Left forelimb (tissue), 1 donor: ENCODE measurements around the gene PCP2.
"Not testable (repeated sequence)": the region's sequence is repeated elsewhere in the genome, so short reads cannot be mapped to it uniquely, and the experiment has no call there.

Experiments used
- DNase-seq: peaks from one replicate; pipeline ENCODE4 v3.0.0-alpha.2; 2018; ENCODE audit warnings: low spot score

The PCP2 gene

DNA sequence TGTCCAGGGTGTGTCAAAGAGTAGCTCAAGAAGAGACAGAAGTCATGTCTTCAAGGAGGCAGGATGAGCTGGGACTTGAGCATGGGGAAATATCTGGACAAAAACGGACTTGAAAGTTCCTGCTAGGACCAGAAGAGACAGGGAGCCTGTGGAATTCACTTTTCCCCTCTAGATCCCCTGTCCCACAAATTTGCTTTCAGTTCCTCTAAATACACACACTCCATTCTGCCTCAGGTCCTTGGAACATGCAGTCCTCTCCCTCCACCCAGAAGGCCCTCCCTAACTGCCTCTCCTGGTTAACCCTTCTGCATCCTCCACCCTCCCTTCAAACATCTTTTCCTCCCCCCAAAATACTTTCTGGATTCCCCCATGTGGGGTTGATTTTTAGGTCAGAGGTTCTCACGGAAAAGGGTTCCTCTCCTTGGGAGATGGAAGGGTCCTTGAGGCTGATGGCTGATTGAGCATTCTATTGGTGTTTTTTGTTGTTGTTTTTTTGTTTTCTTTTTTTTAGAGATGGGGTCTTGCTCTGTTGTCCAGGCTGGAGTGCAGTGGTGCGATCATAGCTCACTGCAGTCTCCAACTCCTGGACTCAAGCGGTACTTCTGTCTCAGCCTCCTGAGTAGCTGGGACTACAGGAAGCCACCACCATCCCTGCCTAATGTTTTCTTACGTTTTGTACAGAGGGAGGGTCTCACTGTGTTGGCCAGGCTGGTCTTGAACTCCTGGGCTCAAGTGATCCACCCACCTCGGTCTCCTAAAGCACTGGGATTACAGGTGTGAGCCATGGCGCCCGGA, 28.4 kb upstream of the PCP2 start:
- DNase-seq = no peak

DNA sequence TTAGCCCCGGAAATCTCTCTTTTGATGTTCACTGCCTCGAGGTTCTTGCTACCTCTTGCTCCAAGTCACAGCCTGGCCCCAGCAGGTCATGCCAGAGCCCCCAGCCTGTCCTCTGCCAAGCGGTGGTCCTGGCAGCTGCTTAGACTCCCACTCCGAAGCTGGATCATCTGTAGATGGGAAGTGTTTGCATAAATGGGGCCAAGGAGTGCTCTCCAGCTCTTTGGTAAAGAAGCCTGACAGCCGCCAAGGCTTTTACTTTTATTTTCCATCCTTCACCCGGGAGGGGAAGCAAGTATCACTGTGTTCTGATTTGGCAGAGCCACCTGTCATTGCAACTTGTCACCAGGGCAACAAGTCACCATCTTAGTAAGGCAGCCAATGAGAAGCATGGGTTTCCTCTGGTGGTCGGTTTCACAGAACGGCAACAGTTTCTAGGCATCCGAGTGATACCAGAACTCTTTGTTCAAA, 24.7 kb upstream of the PCP2 start:
- no peak for DNase-seq

DNA sequence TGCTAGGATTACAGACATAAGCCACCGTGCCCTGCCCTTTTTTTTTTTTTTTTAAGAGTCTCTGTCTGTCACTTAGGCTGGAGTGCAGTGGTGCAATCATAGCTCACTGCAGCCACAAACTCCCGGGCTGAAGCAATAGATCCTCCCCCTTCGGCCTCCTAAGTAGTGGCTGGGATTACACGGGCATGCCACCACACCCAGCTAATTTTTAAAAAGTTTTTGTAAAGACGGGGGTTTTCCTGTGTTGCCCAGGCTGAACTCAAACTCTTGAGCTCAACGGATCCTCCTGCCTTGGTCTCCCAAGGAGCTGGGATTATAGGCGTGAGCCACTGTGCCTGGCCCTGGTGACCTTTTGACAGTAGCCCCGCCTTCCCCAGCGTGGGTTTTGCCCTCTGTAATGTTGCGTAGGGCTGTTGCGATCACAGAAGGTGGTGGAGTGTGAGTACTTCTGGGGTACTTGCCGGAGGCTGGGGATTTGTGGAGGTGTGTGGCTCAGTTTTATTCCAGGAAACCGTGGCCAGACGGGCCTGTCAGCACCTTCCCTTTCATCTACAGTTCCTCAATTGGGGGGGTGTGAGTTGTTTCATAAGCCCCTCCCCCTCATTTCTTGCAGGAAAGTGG, 23.7 kb upstream of the PCP2 start:
- no peak for DNase-seq

- DNase-seq = no peak
Measured at GRCh38 chr19:7655581-7655980, 22.1 kb upstream of the PCP2 start.

- DNase-seq = no peak
Measured at GRCh38 chr19:7654401-7654800, 20.9 kb upstream of the PCP2 start.

- DNase-seq = peak; percentile 88
Measured at GRCh38 chr19:7652061-7652641, 18.6 kb upstream of the PCP2 start.

GRCh38 chr19:7650148-7650547, 16.6 kb upstream of the PCP2 start:
- DNase-seq = no peak

GRCh38 chr19:7648265-7649014, 14.9 kb upstream of the PCP2 start:
- DNase-seq = no peak

DNA sequence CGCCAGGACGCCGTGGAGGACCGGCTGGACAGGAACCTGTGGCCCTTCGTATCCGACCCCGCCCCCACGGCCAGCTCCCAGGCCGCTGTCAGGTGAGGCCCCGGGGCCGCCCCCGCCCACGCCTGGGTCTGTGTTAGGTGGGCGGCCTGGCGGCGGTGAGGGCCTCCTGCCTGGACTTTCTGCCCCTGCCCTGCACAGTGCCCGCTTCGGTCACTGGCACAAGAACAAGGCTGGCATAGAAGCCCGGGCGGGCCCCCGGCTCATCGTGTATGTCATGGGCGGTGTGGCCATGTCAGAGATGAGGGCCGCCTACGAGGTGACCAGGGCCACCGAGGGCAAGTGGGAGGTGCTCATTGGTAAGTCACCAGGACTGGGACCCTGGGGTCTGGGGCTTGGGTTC, 13.6 kb upstream of the PCP2 start:
- DNase-seq = no peak

DNA sequence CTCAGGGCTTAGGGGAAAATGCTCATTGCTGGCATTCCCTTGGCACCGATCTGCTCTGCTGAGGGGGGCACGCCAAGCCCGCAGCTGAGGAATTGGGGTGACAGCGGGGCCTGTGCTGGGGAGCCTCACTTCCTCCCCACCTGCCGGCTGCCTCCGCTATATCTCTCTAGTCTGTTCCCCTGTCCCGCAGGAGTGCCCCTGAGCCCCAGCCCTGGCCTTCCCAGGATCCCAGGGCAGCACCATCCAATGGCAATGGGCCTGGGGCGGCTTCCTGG, 12.8 kb upstream of the PCP2 start:
- no peak for DNase-seq

DNA sequence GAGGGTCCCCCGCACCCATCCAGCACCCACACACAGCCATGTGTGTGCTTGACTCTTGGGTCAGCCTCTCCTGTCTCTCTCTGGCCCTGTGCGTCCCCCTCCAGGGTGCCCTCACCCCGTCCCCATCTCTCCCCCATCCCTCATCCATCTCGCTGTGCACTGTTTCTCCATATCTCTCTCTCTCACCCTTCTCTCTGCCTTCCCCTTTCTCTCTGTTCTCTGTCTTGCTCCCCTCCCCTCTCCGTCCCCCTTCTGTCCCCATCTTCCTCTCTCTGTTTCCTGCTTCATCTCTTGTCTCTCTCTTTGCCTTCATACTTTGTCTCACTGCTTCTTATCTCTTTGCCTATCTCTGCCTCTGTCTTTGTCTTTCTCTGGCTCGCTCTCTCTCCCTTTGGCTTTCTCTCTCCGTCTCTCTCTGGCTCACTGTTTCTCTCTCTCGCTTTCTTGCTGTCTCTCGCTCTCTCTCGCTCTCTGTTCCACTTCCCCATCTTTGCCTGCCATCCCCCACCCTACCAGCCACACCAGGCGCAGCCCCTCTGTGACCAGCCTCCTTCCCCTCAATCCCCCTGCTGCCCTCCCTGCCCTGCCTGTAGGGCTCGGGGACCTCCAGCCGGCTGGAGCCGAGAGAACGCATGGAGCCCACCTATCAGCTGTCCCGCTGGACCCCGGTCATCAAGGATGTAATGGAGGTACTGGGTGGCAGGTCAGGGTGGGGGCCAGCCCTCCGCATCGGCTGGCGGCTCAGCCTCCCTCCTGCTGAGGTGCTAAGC, 12.3 kb upstream of the PCP2 start:
- DNase-seq = no peak

- DNase-seq = no peak
Measured at GRCh38 chr19:7645163-7645562, 11.6 kb upstream of the PCP2 start.

- DNase-seq = no peak
Measured at GRCh38 chr19:7644550-7644877, 11.0 kb upstream of the PCP2 start.

GRCh38 chr19:7643629-7644549, 10.4 kb upstream of the PCP2 start:
- DNase-seq = not testable (repeated sequence)

- no peak for DNase-seq
Measured at GRCh38 chr19:7643031-7643415, 9.5 kb upstream of the PCP2 start.

DNA sequence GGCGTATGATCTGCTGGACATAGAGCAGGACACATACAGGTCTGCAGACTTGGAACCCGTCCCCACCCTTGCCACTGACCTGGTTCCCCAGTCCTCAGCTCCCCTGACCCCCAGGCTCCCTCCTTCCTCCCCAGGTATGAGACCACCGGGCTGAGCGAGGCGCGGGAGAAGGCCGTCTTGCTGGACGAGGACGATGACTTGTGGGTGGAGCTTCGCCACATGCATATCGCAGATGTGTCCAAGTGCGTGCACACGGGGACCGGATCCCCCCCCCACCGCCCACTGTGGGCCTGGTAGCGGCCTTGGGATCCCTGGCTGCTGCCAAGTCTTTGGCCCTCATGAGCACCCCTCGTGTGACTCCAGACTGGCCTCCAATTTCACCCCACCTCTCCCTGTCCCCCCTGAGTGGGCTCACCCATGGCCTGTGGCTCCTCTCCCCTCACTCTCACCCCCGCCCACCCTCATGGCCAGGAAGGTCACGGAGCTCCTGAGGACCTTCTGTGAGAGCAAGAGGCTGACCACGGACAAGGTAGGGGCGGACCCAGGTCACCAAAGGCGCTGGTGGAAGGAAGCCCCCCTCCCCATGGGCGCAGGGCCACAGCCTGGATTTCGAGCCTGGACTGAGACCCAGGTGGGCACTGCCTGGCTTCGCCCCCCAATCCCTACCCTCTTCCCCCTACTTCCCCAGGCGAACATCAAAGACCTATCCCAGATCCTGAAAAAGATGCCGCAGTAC, 8.9 kb upstream of the PCP2 start:
- no peak for DNase-seq

DNA sequence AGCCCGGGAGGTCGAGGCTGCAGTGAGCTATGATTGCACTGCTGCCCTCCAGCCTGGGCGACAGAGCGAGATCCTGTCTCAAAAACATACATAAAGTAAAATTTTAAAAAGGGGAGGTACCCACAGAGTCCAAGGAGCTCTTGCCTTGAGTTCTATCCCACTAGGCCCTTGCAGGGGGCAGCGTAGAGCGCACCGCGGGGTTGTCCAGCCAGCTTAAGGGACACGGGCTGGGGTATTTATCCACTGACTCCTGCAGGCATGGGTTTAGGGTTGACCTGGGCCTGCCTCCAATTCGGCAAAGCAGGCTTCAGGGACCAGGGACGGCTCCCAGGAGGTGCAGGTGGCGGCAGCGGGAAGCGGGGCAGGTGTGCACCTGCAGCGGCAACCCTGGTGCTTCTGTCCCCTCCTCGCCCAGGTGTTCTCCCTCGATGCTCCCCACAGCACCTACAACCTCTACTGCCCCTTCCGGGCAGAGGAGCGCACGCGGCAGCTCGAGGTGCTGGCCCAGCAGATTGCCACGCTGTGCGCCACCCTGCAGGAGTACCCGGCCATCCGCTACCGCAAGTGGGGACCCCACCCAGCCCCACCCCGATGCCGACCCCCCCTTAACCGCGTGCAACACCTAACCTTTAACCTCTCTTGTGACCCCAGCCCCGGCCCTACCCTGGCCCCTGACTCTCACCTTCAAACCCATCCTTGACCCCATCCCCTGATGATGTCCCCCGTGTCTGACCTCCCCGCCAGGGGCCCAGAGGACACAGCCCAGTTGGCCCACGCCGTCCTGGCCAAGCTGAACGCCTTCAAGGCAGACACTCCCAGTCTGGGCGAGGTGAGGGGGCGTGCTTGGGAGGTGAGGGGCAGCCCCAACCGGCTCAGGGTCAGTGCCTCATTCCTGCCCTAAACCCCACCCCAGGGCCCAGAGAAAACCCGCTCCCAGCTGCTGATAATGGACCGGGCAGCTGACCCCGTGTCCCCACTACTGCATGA, 8.1 kb upstream of the PCP2 start:
- no peak for DNase-seq

DNA sequence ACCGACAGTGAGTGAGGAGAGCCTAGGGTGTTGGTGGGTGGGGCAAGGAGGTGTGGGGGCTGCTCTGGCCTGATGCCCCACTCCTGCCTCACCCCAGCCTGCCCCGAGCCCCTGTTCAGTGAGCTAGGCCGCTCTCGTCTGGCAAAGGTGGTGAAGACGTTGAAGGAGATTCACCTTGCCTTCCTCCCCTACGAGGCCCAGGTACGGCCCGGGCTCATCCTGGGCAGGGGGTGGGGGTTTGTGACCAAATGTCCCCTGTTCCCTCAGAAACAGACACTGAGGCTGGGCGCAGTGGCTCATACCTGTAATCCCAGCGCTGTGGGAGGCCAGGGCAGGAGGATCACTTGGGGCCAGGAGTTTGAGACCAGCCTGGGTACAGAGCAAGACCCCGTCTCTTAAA, 7.3 kb upstream of the PCP2 start:
- no peak for DNase-seq

GRCh38 chr19:7639863-7640348, 6.4 kb upstream of the PCP2 start:
- DNase-seq = no peak
